Endodermal cell (in vitro differentiated cells): Measurements from ENCODE around the gene SCIN. TPM values are rescaled to one million over a fixed set of nuclear protein-coding genes. Genes with fewer than 3 reads are reported as not detected.

ENCODE experiments used
- DNase-seq: peaks from one replicate; pipeline ENCODE4 v3.0.0-alpha.2; 2017
- H3K27ac ChIP-seq: 2 replicates; pipeline ENCODE4 v1.5.1; 2013; ENCODE audit warnings: mild to moderate bottlenecking, low read depth, low read length, moderate library complexity
- H3K27me3 ChIP-seq: 2 replicates; pipeline ENCODE4 v1.6.1; 2013; ENCODE audit warnings: mild to moderate bottlenecking, low read length, moderate library complexity; ENCODE audit not compliant: insufficient read depth, control insufficient read depth, poor library complexity, severe bottlenecking
- H3K36me3 ChIP-seq: 2 replicates; pipeline ENCODE4 v1.7.0; 2013; ENCODE audit warnings: mild to moderate bottlenecking, low read length, moderate library complexity; ENCODE audit not compliant: control insufficient read depth, insufficient read depth
- H3K4me1 ChIP-seq: one replicate; pipeline ENCODE4 v1.7.0; 2013; ENCODE audit warnings: low read length; ENCODE audit not compliant: control insufficient read depth, insufficient read depth
- H3K4me3 ChIP-seq: 2 replicates; pipeline ENCODE4 v1.5.1; 2013; ENCODE audit warnings: mild to moderate bottlenecking, low read length, moderate library complexity
- H3K9ac ChIP-seq: 2 replicates; pipeline ENCODE4 v1.6.1; 2013; ENCODE audit warnings: mild to moderate bottlenecking, low read length, moderate library complexity; ENCODE audit not compliant: poor library complexity, severe bottlenecking; ENCODE audit errors: extremely low read depth
- H3K9me3 ChIP-seq: 2 replicates; pipeline ENCODE4 v1.6.1; 2013; ENCODE audit warnings: mild to moderate bottlenecking, low read length, moderate library complexity; ENCODE audit not compliant: control insufficient read depth
- H3K27ac Mint-ChIP-seq: 2 replicates; pipeline ENCODE4 v1.8.0; 2020; ENCODE audit warnings: mixed read lengths
- H3K27me3 Mint-ChIP-seq: 2 replicates; pipeline ENCODE4 v1.8.0; 2021; ENCODE audit warnings: mild to moderate bottlenecking, mixed read lengths; ENCODE audit not compliant: insufficient read depth
- H3K36me3 Mint-ChIP-seq: 2 replicates; pipeline ENCODE4 v1.8.0; 2020; ENCODE audit warnings: low read depth, mixed read lengths
- H3K4me1 Mint-ChIP-seq: 2 replicates; pipeline ENCODE4 v1.8.0; 2020; ENCODE audit warnings: mixed read lengths
- H3K4me3 Mint-ChIP-seq: 2 replicates; pipeline ENCODE4 v1.8.0; 2020; ENCODE audit warnings: mild to moderate bottlenecking, moderate library complexity, mixed read lengths
- H3K9me3 Mint-ChIP-seq: 2 replicates; pipeline ENCODE4 v1.8.0; 2020; ENCODE audit warnings: mild to moderate bottlenecking, mixed read lengths
- WGBS, 2 experiments: methylation state at CpG; one replicate each; pipeline versions ENCODE4 v1.1.5 to v1.1.7; 2013; ENCODE audit warnings: missing lambda C conversion rate in 2 of 2, mixed read lengths in 1 of 2; ENCODE audit not compliant: insufficient coverage in 1 of 2, insufficient read length in 1 of 2; 5-methylcytosine and 5-hydroxymethylcytosine counted together
- total RNA-seq, 2 donors: library from RNA; stranded (reverse); fragmentation: NEBNext Ultra II Directional in 1 of 2; extraction: Animal tissue kit (Norgen Biotek cat#: 25700) in 1 of 2; gene quantifications; 2 replicates in 1 of 2; 3 replicates in 1 of 2; pipeline ENCODE4 v1.2.1, GENCODE V29; 2021
- TF ChIP-seq, protein P1 (sequence below): fragments of 200-600 bp; sonication (generic); conservative IDR thresholded peaks from 2 replicates; pipeline ENCODE4 v1.5.0; 2021; ENCODE audit warnings: antibody characterized with exemption, mild to moderate bottlenecking

SCIN gene
- total RNA-seq, 2 donors from 2014 or later, result 0.15 TPM; not detected in 1

DNA sequence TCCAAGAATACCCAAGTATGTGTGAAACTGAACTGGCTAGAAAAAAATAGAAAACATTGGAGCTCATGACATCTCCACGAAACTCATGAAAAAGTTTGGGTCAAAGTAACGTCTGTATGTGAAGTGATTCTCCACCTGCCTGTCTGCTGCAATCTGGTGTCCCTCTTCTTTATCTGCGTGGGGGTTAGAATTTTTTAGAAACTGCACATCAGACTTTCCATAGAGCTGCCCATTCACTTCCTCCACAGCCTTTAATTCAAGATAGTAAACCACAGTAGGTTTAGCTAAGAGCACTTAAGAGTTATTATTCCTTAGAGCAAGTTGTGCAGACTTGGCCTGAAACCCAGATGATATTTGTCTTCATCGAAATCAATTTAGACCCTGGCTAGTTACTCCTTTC lies 55.3 kb downstream of the SCIN start:
- H3K27ac ChIP-seq, result no peak overlapping the region
- H3K27ac Mint-ChIP-seq, result no peak overlapping the region
- H3K4me3 ChIP-seq, result no peak overlapping the region
- no peak overlapping the region for H3K4me3 Mint-ChIP-seq
- WGBS, 2 experiments, result 94% methylated on average over 4 of the region's 4 CpGs
- no peaks in the 10 kb centered on the region for H3K9me3 ChIP-seq
- no peaks in the 10 kb centered on the region for H3K36me3 ChIP-seq
- H3K27me3 Mint-ChIP-seq, result no peaks in the 10 kb centered on the region
- H3K9me3 Mint-ChIP-seq, result no peaks in the 10 kb centered on the region
- H3K27me3 ChIP-seq, result no peaks in the 10 kb centered on the region
- H3K9ac ChIP-seq, result no peak overlapping the region
- TF ChIP-seq, protein P1, sequence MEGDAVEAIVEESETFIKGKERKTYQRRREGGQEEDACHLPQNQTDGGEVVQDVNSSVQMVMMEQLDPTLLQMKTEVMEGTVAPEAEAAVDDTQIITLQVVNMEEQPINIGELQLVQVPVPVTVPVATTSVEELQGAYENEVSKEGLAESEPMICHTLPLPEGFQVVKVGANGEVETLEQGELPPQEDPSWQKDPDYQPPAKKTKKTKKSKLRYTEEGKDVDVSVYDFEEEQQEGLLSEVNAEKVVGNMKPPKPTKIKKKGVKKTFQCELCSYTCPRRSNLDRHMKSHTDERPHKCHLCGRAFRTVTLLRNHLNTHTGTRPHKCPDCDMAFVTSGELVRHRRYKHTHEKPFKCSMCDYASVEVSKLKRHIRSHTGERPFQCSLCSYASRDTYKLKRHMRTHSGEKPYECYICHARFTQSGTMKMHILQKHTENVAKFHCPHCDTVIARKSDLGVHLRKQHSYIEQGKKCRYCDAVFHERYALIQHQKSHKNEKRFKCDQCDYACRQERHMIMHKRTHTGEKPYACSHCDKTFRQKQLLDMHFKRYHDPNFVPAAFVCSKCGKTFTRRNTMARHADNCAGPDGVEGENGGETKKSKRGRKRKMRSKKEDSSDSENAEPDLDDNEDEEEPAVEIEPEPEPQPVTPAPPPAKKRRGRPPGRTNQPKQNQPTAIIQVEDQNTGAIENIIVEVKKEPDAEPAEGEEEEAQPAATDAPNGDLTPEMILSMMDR, result no peak
- no peaks in the 10 kb centered on the region for H3K36me3 Mint-ChIP-seq
- no peak for DNase-seq
- H3K4me1 Mint-ChIP-seq, result peaks cover 11% of the 10 kb centered on the region
- no peaks in the 10 kb centered on the region for H3K4me1 ChIP-seq

DNA sequence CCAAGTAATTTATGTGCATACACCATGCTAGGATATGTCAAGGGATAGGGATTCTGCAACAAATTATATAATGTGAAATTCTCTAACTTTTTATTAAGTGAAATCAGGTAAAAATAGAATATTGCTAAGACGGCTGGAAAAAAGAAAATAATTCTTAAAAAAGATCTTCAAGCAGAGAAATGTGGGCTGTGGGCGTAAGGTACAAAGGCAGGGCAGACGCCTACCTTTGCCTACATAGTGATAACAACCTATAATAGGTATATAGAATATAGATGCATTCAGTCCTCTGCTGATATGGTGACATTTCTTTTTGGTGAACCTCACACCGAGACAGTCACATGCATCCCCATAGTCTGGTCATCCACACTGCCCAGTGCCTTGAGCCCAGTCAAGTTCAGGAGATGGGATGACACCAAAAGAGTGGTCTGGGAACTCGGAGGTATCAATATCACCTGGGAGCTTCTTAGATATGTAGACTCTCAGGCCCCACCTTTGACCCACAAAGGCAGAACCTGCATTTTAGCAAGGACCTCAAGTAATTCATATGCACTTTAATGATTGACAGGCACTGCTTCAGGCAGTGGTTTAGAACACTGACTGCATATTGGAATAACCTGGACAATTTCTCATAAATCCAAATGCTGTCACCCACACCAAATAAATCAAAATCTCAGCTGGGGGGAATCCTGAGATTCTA lies 59.4 kb downstream of the SCIN start:
- no peaks in the 10 kb centered on the region for H3K27me3 Mint-ChIP-seq
- no peaks in the 10 kb centered on the region for H3K36me3 Mint-ChIP-seq

GRCh38 chr7:12630513-12630819 lies 59.9 kb downstream of the SCIN start:
- Mint-ChIP-seq H3K36me3 (no peaks in the 10 kb centered on the region), H3K4me3 (no peak overlapping the region), H3K27ac (no peak overlapping the region), H3K27me3 (no peaks in the 10 kb centered on the region), H3K4me1 (no peaks in the 10 kb centered on the region), H3K9me3 (no peaks in the 10 kb centered on the region)
- Histone ChIP-seq H3K36me3 (no peaks in the 10 kb centered on the region), H3K4me3 (no peak overlapping the region), H3K9me3 (no peaks in the 10 kb centered on the region), H3K4me1 (no peaks in the 10 kb centered on the region), H3K27ac (no peak overlapping the region), H3K9ac (no peak overlapping the region), H3K27me3 (no peaks in the 10 kb centered on the region)
- DNase-seq, result no peak
- TF ChIP-seq, protein P1, result no peak
- 90 to 94% methylated on average over 5 to 6 of the region's 6 CpGs for WGBS, 2 experiments

More for the DNA sequence above, 59.4 kb downstream of the SCIN start:
- Mint-ChIP-seq H3K27ac (no peak overlapping the region), H3K9me3 (no peaks in the 10 kb centered on the region), H3K4me1 (no peaks in the 10 kb centered on the region), H3K4me3 (no peak overlapping the region)
- Histone ChIP-seq H3K4me3 (no peak overlapping the region), H3K9ac (no peak overlapping the region), H3K27ac (no peak overlapping the region), H3K27me3 (no peaks in the 10 kb centered on the region), H3K4me1 (no peaks in the 10 kb centered on the region), H3K9me3 (no peaks in the 10 kb centered on the region), H3K36me3 (no peaks in the 10 kb centered on the region)
- WGBS, 2 experiments, result 90 to 100% methylated on average over 1 to 5 of the region's 5 CpGs
- DNase-seq, result no peak
- TF ChIP-seq, protein P1, result no peak
